Mesendoderm (in vitro differentiated cells): ENCODE measurements around the gene PLEKHO2.

Experiments used
- DNase-seq: peaks from one replicate; pipeline ENCODE4 v3.0.0; 2013
- H2AK5ac ChIP-seq: 2 replicates; pipeline ENCODE4 v1.6.1; 2013; ENCODE audit warnings: low read length, inconsistent platforms
- H2BK120ac ChIP-seq: 2 replicates; pipeline ENCODE4 v1.6.1; 2013; ENCODE audit warnings: low read depth, mild to moderate bottlenecking, low read length, moderate library complexity, mixed read lengths
- H2BK15ac ChIP-seq: replicated peaks from 2 replicates; pipeline ENCODE4 v1.6.1; 2013; ENCODE audit warnings: low read depth, mild to moderate bottlenecking, moderate library complexity
- H2BK5ac ChIP-seq: 2 replicates; pipeline ENCODE4 v1.6.1; 2013; ENCODE audit warnings: low read length, inconsistent platforms
- H3K18ac ChIP-seq: 2 replicates; pipeline ENCODE4 v1.6.1; 2013; ENCODE audit warnings: mild to moderate bottlenecking, low read length, mixed read lengths
- H3K23ac ChIP-seq: one replicate; pipeline ENCODE4 v1.6.1; 2013; ENCODE audit warnings: low read length
- H3K27ac ChIP-seq: 2 replicates; pipeline ENCODE4 v1.5.1; 2013; ENCODE audit warnings: low read depth, mild to moderate bottlenecking, inconsistent platforms, low read length, moderate library complexity
- H3K27me3 ChIP-seq: 2 replicates; pipeline ENCODE4 v1.6.1; 2013; ENCODE audit warnings: low read length, control low read depth, mild to moderate bottlenecking, inconsistent platforms; ENCODE audit not compliant: insufficient read depth, poor library complexity
- H3K36me3 ChIP-seq: 2 replicates; pipeline ENCODE4 v1.6.1; 2013; ENCODE audit warnings: low read length, inconsistent platforms; ENCODE audit not compliant: control insufficient read depth, insufficient read depth
- H3K4ac ChIP-seq: one replicate; pipeline ENCODE4 v1.6.1; 2013; ENCODE audit warnings: low read depth, mild to moderate bottlenecking, low read length, moderate library complexity
- H3K4me1 ChIP-seq: 2 replicates; pipeline ENCODE4 v1.6.1; 2013; ENCODE audit warnings: low read depth, low read length, inconsistent platforms; ENCODE audit not compliant: control insufficient read depth
- H3K4me2 ChIP-seq: 2 replicates; pipeline ENCODE4 v1.6.1; 2013; ENCODE audit warnings: low read length
- H3K4me3 ChIP-seq: 2 replicates; pipeline ENCODE4 v1.5.1; 2013; ENCODE audit warnings: mild to moderate bottlenecking, low read length
- H3K56ac ChIP-seq: one replicate; pipeline ENCODE4 v1.6.1; 2013; ENCODE audit warnings: low read length
- H3K79me1 ChIP-seq: 2 replicates; pipeline ENCODE4 v1.6.1; 2013; ENCODE audit warnings: low read length, inconsistent platforms
- H3K79me2 ChIP-seq: 2 replicates; pipeline ENCODE4 v1.6.1; 2013; ENCODE audit warnings: mild to moderate bottlenecking, low read length; ENCODE audit not compliant: control insufficient read depth, insufficient read depth
- H3K9ac ChIP-seq: 2 replicates; pipeline ENCODE4 v1.6.1; 2013; ENCODE audit warnings: low read length, inconsistent platforms
- H4K5ac ChIP-seq: one replicate; pipeline ENCODE4 v1.6.1; 2013; ENCODE audit warnings: low read length
- H4K8ac ChIP-seq: one replicate; pipeline ENCODE4 v1.6.1; 2013; ENCODE audit warnings: low read depth, mild to moderate bottlenecking, control low read depth, low read length, moderate library complexity
- WGBS: extraction: QIAGEN DNeasy Blood & Tissue Kit; methylation state at CpG from one replicate; pipeline ENCODE4 v1.1.7; 2013; ENCODE audit warnings: low lambda C conversion rate, missing lambda C conversion rate; ENCODE audit not compliant: insufficient coverage; ENCODE audit errors: extremely low coverage; 5-methylcytosine and 5-hydroxymethylcytosine counted together

The PLEKHO2 gene

DNA sequence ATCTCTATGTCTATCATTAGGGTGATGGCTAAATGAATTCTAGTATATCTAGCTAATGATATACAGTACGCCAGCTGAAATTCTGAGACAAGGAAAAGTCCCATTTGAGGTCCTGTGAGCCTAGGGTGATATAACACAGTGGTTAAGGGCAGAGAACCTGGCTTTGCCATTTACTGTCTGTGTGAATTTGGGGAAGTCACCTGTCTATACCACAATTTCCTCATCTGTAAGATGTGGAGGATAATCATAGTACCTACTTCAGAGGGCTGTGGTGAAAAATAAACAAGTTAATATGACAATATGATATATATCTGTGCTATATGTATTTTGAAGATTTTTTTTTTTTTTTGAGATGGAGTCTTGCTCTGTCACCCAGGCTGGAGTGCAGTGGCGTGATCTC is 60.2 kb downstream of the PLEKHO2 start:
- no peak overlapping the region for H2BK5ac ChIP-seq
- no CpG with 5 or more reads among the region's 2 CpGs for WGBS
- DNase-seq = no peak

DNA sequence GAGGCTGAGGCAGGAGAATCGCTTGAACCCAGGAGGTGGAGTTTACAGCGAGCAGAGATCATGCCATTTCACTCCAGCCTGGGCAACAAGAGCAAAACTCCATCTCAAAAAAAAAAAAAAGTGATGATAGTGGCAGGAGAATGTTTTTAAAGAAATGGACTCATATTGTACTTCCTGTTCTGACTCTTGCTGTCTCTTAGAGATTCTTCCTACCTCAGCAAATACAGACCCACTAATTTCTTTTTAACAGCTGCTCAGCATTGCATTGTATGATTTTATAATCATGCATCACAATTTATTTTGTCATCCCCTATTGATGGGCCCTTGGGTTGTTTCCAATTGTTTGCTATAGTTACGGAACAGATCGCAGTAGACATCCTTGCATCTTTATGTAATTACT is 61.1 kb downstream of the PLEKHO2 start:
- Histone ChIP-seq H3K4ac (no peak overlapping the region), H2AK5ac (no peak overlapping the region), H4K8ac (no peak overlapping the region), H4K5ac (no peak overlapping the region), H3K23ac (no peak overlapping the region), H3K36me3 (no peaks in the 10 kb centered on the region), H3K79me2 (no peaks in the 10 kb centered on the region), H2BK15ac (no peak overlapping the region), H3K9ac (no peak overlapping the region), H2BK5ac (no peak overlapping the region), H3K27ac (no peak overlapping the region), H3K18ac (no peak overlapping the region), H3K56ac (no peak overlapping the region), H3K4me1 (peaks cover 5% of the 10 kb centered on the region), H3K79me1 (no peaks in the 10 kb centered on the region), H3K4me3 (no peak overlapping the region), H2BK120ac (no peak overlapping the region), H3K4me2 (no peak overlapping the region), H3K27me3 (no peaks in the 10 kb centered on the region)
- DNase-seq = no peak
- WGBS = no CpG with 5 or more reads among the region's 4 CpGs

More for the DNA sequence above, 60.2 kb downstream of the PLEKHO2 start:
- Histone ChIP-seq H3K36me3 (no peaks in the 10 kb centered on the region), H3K56ac (no peak overlapping the region), H3K18ac (no peak overlapping the region), H3K4me2 (no peak overlapping the region), H3K23ac (no peak overlapping the region), H3K9ac (no peak overlapping the region), H3K27me3 (no peaks in the 10 kb centered on the region), H3K79me2 (no peaks in the 10 kb centered on the region), H2AK5ac (no peak overlapping the region), H3K4me3 (no peak overlapping the region), H3K79me1 (no peaks in the 10 kb centered on the region), H3K27ac (no peak overlapping the region), H3K4me1 (peaks cover 5% of the 10 kb centered on the region), H2BK15ac (no peak overlapping the region), H4K5ac (no peak overlapping the region), H4K8ac (no peak overlapping the region), H2BK120ac (no peak overlapping the region), H3K4ac (no peak overlapping the region)

DNA sequence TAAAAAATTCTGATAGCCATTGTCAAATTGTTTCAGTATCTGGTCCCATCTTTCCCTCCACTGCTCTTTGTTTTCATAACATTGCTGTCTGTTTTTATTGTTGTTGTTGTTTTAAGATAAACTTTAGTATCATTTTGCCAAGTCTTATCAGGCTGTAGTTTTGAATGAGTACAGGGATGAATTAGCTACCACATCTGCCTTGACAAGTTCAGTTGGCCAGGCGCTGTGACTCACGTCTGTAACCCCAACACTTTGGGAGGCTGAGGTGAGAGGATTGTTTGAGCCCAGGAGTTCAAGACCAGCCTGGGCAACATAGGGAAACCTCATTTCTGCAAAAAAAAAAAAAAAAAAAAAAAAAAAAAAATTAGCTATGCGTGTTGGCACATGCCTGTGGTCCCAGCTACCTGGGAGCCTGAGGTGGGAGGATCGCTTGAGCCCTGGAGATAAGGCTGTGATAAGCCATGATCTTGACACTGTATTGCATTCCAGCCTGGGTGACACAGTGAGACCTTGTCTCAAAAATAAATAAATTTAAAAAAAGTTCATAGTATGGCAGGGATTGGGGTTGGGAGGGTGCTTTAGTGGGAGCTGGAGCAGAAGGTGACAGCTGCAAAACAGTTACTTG is 61.7 kb downstream of the PLEKHO2 start:
- H3K4ac ChIP-seq = no peak overlapping the region
- no peak overlapping the region for H2BK15ac ChIP-seq
- H4K5ac ChIP-seq = no peak overlapping the region
- no peak overlapping the region for H3K4me2 ChIP-seq
- H3K23ac ChIP-seq = no peak overlapping the region
- H3K27me3 ChIP-seq = no peaks in the 10 kb centered on the region
- no peak overlapping the region for H2BK5ac ChIP-seq
- H3K79me2 ChIP-seq = no peaks in the 10 kb centered on the region
- DNase-seq = no peak
- no peak overlapping the region for H2BK120ac ChIP-seq
- no peaks in the 10 kb centered on the region for H3K79me1 ChIP-seq
- no peak overlapping the region for H2AK5ac ChIP-seq
- no peak overlapping the region for H3K9ac ChIP-seq
- H3K56ac ChIP-seq = no peak overlapping the region
- H3K36me3 ChIP-seq = no peaks in the 10 kb centered on the region
- WGBS = no CpG with 5 or more reads among the region's 4 CpGs
- H3K4me1 ChIP-seq = peaks cover 5% of the 10 kb centered on the region
- H3K27ac ChIP-seq = no peak overlapping the region
- H4K8ac ChIP-seq = no peak overlapping the region
- H3K18ac ChIP-seq = no peak overlapping the region
- no peak overlapping the region for H3K4me3 ChIP-seq

DNA sequence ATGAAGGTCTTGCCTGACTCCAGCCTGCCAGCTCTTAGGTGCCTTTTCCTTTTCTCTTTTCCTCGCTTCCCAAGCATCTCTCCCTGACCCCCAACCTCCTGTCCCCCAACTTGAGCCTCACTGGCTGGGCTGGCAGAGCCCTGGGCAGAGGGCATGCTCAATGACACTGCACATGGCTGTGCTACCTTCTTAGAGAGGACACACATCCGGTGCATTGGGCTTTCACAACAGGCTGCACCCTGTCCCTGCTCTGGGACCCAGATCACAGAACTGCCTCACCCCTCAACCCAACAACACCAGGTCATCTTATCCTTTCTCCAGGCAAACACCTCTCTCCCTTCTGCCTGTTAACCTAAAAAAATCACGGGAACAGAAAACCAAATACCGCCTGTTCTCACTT is 62.5 kb downstream of the PLEKHO2 start:
- WGBS = no CpG with 5 or more reads among the region's 4 CpGs
- Histone ChIP-seq H3K79me1 (no peaks in the 10 kb centered on the region), H4K8ac (no peak overlapping the region), H3K27me3 (no peaks in the 10 kb centered on the region), H2BK120ac (no peak overlapping the region), H3K79me2 (no peaks in the 10 kb centered on the region), H3K4me1 (peaks cover 5% of the 10 kb centered on the region), H3K4ac (no peak overlapping the region), H3K4me3 (no peak overlapping the region), H3K23ac (no peak overlapping the region), H2BK15ac (no peak overlapping the region), H3K18ac (no peak overlapping the region), H3K4me2 (no peak overlapping the region), H4K5ac (no peak overlapping the region), H2AK5ac (peak overlapping the region; percentile 95), H3K56ac (peak overlapping the region; percentile 66), H2BK5ac (peak overlapping the region; percentile 53), H3K36me3 (no peaks in the 10 kb centered on the region), H3K9ac (peak overlapping the region; percentile 27), H3K27ac (no peak overlapping the region)
- DNase-seq = no peak

DNA sequence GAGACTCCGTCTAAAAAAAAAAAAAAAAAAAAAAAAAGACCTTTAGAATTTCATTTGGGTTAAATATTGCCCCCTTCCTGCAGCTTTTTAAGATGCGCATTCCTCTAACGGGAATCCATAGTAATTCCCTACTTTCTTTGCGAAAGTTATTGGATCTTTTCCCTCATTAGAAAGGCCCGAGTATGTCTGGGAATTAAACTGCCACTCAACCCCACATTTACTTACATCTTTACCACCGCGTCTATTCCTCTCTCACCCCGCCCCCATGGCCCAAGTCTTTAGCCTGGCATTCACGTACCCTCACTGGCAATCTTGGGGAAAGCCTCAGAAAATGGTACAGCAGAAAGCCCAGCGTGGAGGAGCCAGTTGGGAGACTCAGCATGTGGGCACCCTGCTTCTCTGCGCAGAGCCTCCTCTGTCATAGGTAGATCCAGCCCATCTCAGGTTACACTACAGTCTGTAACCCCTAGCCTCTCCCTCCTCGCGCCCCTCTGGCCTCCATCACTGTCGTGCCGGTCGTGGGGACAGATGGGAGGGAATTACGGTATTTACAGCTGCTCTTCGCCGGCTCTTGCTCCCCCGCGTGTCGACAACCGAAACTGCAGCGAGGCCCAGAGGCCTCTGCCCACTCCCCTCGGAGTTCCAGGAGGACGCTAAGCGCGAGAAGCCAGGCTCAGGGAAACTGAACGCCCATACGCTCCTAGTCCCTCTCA is 63.6 kb downstream of the PLEKHO2 start:
- Histone ChIP-seq H3K4me3 (peak overlapping the region; percentile 47), H3K79me2 (no peaks in the 10 kb centered on the region), H2BK5ac (peak overlapping the region; percentile 88), H2AK5ac (no peak overlapping the region), H4K5ac (no peak overlapping the region), H3K27me3 (no peaks in the 10 kb centered on the region), H4K8ac (no peak overlapping the region), H3K27ac (peak overlapping the region; percentile 82), H3K9ac (peak overlapping the region; percentile 82), H2BK120ac (peak overlapping the region; percentile 33), H3K4me2 (peak overlapping the region; percentile 88), H3K4ac (no peak overlapping the region), H2BK15ac (no peak overlapping the region), H3K56ac (peak overlapping the region; percentile 96), H3K4me1 (peaks cover 5% of the 10 kb centered on the region), H3K79me1 (no peaks in the 10 kb centered on the region), H3K18ac (no peak overlapping the region), H3K36me3 (no peaks in the 10 kb centered on the region), H3K23ac (no peak overlapping the region)
- WGBS = no CpG with 5 or more reads among the region's 30 CpGs
- DNase-seq = peak; percentile 99
